IPS-NIHi7 (cell line): ENCODE results near the gene TTC23.
"Not testable (repeated sequence)": the region's sequence is repeated elsewhere in the genome, so short reads cannot be mapped to it uniquely, and the experiment has no call there.

ENCODE experiments used
- DNase-seq: peaks from one replicate; pipeline ENCODE4 v3.0.0; 2012; ENCODE audit warnings: mixed read lengths; ENCODE audit errors: extremely low spot score

Gene TTC23

GRCh38 chr15:99121207-99121606, 128.2 kb downstream of the TTC23 start:
- DNase-seq, result no peak

GRCh38 chr15:99120050-99120777, 129.2 kb downstream of the TTC23 start:
- DNase-seq, result no peak

GRCh38 chr15:99118801-99119546, 130.4 kb downstream of the TTC23 start:
- DNase-seq, result no peak

GRCh38 chr15:99118258-99118632, 131.1 kb downstream of the TTC23 start:
- no peak for DNase-seq

GRCh38 chr15:99117563-99118257, 131.7 kb downstream of the TTC23 start:
- DNase-seq, result no peak

- no peak for DNase-seq
These were observed 132.3 kb downstream of the TTC23 start for GRCh38 chr15:99117111-99117510.

GRCh38 chr15:99115300-99116215, 133.8 kb downstream of the TTC23 start:
- DNase-seq, result no peak

- DNase-seq, result no peak
These were observed 134.7 kb downstream of the TTC23 start for GRCh38 chr15:99114511-99115299.

GRCh38 chr15:99113547-99114271, 135.7 kb downstream of the TTC23 start:
- no peak for DNase-seq

GRCh38 chr15:99111641-99112040, 137.7 kb downstream of the TTC23 start:
- DNase-seq, result not testable (repeated sequence)

GRCh38 chr15:99110581-99111320, 138.6 kb downstream of the TTC23 start:
- no peak for DNase-seq

GRCh38 chr15:99110093-99110492, 139.3 kb downstream of the TTC23 start:
- DNase-seq, result no peak

GRCh38 chr15:99109555-99110021, 139.8 kb downstream of the TTC23 start:
- no peak for DNase-seq

- no peak for DNase-seq
These were observed 140.4 kb downstream of the TTC23 start for GRCh38 chr15:99108993-99109392.

- DNase-seq, result no peak
These were observed 142.8 kb downstream of the TTC23 start for GRCh38 chr15:99106417-99107220.

GRCh38 chr15:99105514-99106341, 143.7 kb downstream of the TTC23 start:
- peak; percentile 66 for DNase-seq

GRCh38 chr15:99104788-99105513, 144.4 kb downstream of the TTC23 start, which contains the start of gene SYNM:
TSS of gene SYNM (plus strand) at chr15:99105080. CDS start at chr15:99105200, 120 bp downstream.
- peak; percentile 97 for DNase-seq
